DMS53 treated with DMSO at 0.1 percent for 48 hours (cell line): Measurements from ENCODE around the gene FCSK.
"Not testable (repeated sequence)": the region's sequence is repeated elsewhere in the genome, so short reads cannot be mapped to it uniquely, and the experiment has no call there.

Experiments
- DNase-seq: peaks from one replicate; lab custom pipeline; 2025; ENCODE audit not compliant: unreplicated experiment; lab: John Stamatoyannopoulos, UW

FCSK gene

GRCh38 chr16:70522216-70523075 lies 68.1 kb downstream of the FCSK start:
- no peak for DNase-seq

DNA sequence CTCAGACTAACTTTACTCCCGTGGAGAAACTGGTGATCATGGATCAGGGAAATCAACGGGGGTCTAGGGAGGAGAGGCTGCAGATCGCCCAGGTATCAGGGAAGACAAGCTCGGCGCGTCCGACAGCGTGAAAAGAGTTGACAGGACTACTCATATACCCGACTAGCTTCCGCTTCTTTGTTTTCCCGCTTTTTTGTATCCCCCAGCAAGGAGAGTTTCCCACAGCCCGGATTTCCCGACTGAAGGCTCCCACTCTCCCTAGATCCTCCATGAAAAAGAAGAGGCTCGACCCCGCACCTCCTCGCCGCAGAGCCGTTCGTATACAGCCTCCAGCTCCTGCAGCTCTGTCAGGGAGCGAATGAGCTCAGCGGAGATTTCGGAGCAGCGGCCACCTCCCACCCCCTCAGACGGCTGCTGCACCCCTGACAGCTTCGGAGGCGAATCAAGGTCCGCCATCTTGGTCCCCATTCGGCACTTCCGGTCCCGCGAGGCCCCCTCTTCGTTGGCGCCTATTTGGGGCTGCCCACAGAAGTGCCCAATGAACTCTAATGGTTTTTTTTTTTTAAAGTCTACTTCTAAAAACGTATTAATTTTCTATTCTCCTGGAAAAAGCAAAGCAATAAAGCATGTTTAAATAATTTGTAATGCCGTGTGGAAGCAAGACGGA lies 68.8 kb downstream of the FCSK start, which contains the start of gene COG4:
COG4 (minus strand) TSS at position 479 of the 667 bp plus-strand sequence; CDS start at position 468, 11 bp downstream.
- DNase-seq = peak; percentile 72

DNA sequence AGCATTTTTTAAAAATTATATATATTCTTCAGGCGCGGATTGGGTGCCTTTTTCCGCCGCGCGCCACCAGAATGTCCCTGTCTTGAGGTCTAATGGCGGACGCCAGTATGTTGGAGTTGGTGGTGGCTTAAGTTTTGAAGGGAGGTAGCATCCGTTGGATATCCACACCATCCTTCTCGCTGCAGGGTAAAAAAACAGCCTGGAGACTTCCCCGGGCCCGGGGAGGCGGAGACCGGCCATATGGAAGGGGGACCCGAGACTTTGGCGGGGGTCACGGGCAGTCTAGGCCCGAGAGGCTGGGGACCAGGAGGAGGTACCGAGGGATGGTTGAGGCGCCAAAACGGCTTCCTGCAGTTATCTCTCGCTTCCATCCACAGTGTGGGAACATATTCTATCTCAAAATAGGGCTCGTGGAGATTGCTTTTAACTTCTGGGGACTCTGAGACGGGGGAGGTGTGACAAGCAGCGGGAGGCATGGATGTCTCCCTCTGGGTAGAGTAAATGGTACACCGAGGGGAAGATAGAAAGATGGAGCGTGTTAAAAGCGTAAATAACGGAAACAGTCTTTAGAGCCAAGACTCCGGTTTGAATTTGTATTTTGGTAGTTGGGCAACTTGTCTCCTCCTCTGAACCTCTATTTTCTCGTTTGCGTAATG lies 69.5 kb downstream of the FCSK start, which contains the start of gene SF3B3:
SF3B3 (plus strand) TSS at position 74 of the 656 bp plus-strand sequence. CDS start 2,841 bp downstream, outside the sequence.
- peak; percentile 36 for DNase-seq

GRCh38 chr16:70524399-70524825 lies 70.0 kb downstream of the FCSK start:
- not testable (repeated sequence) for DNase-seq

DNA sequence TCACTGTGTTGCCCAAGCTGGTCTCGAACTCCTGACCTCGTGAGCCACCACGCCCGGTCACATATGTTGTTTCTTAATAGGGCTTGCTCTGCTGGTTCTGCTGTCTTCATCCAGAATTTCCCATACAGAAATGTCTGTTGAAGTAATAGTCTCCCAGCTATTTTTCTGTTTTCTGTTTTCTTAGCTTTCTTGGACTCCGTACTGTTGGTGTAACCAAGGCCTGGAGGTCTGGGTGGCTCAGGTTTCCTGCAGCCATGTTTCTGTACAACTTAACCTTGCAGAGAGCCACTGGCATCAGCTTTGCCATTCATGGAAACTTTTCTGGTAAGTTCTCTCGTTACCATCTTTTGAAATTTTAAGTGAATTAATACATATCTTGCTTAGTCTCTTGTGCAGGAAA lies 72.0 kb downstream of the FCSK start:
- DNase-seq = no peak

DNA sequence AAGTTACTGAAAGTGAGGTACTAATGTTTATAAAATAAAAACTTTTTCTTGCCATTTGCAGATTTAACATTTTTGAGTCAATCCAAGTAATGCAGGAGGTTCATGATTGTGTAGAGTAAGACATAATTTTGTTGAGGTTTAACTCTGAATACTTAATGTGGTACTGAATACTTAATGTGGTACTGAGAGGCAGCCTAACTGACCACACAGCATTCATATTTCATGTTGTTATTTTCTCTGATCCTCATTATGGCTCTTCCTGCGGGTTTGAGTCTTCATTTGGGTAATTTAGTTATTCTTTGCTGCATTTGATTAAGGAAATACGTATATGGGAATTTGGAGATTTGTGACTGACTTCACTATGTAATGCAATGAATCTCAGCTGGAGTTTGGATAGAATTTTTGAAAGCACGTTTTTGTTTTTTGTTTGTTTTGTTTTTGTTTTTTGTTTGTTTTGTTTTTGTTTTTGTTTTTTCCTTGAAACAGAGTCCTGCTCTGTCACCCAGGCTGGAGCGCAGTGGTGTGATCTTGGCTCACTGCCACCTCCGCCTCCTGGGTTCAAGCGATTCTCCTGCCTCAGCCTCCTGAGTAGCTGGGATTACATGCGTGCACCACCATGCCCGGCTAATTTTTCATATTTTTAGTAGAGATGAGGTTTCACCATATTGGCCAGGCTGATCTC lies 73.1 kb downstream of the FCSK start:
- DNase-seq = no peak

DNA sequence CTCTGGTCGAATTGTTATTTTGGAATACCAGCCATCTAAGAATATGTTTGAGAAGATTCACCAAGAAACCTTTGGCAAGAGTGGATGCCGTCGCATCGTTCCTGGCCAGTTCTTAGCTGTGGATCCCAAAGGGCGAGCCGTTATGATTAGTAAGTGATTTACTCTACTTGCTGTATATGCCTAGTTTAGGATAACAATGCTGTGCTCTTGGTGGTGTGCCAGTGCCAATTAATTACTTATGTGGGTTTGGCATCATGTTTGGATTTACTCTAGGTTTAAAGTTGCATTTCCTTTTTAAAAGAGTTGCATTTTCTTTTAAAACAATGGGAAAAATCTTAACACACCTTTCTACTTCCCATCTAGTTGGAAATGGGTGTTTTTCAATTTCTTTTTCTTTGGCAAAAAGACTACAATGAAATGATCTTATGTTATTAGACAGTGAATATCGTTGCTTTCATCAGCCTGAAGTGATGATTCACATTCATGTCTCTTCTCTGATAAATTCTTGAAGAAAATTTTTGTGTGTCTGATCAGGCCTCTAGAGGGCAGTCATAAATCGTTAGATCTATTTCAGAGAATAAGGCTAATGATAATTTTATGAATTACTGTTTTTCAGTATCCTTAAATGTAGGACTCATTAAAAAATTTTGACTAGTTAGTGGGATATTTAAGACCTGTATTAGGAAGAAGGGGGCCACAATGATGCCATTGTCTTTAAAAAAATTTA lies 74.8 kb downstream of the FCSK start:
- peak; percentile 10 for DNase-seq
